ENCODE results near the gene VPS52.

Gene VPS52

GRCh38 chr6:33259032-33259431, 12.6 kb downstream of the VPS52 start:
- no peaks in the 10 kb centered on the region for H3K27me3 Mint-ChIP-seq
- no peak overlapping the region for H3K27ac Mint-ChIP-seq
- H3K36me3 Mint-ChIP-seq (ENCODE audit: low read depth): peaks cover 74% of the 10 kb centered on the region
- H3K4me1 Mint-ChIP-seq (ENCODE audit: low read depth): peaks cover 7% of the 10 kb centered on the region
- no peaks in the 10 kb centered on the region for H3K9me3 Mint-ChIP-seq
- H3K4me3 Mint-ChIP-seq: no peak overlapping the region
- no peak for DNase-seq

GRCh38 chr6:33254591-33254990, 17.1 kb downstream of the VPS52 start:
- peaks cover 31% of the 10 kb centered on the region for H3K4me1 Mint-ChIP-seq (ENCODE audit: low read depth)
- H3K27ac Mint-ChIP-seq: no peak overlapping the region
- no peaks in the 10 kb centered on the region for H3K27me3 Mint-ChIP-seq
- DNase-seq: no peak
- H3K4me3 Mint-ChIP-seq: no peak overlapping the region
- no peaks in the 10 kb centered on the region for H3K9me3 Mint-ChIP-seq
- peaks cover 64% of the 10 kb centered on the region for H3K36me3 Mint-ChIP-seq (ENCODE audit: low read depth)

- peaks cover 54% of the 10 kb centered on the region for H3K36me3 Mint-ChIP-seq (ENCODE audit: low read depth)
- H3K4me3 Mint-ChIP-seq: no peak overlapping the region
- peak overlapping the region; percentile 29 for H3K27ac Mint-ChIP-seq
- peaks cover 46% of the 10 kb centered on the region for H3K4me1 Mint-ChIP-seq (ENCODE audit: low read depth)
- DNase-seq: no peak
- no peaks in the 10 kb centered on the region for H3K27me3 Mint-ChIP-seq
- H3K9me3 Mint-ChIP-seq: no peaks in the 10 kb centered on the region
These were observed 18.9 kb downstream of the VPS52 start for GRCh38 chr6:33252759-33253158.

GRCh38 chr6:33251395-33252012, 20.2 kb downstream of the VPS52 start:
- Mint-ChIP-seq H3K27me3 (peaks cover 3% of the 10 kb centered on the region), H3K4me3 (peak overlapping the region; percentile 36), H3K27ac (peak overlapping the region; percentile 95), H3K9me3 (no peaks in the 10 kb centered on the region), H3K36me3 (ENCODE audit: low read depth) (peaks cover 47% of the 10 kb centered on the region), H3K4me1 (ENCODE audit: low read depth) (peaks cover 46% of the 10 kb centered on the region)
- DNase-seq: no peak

GRCh38 chr6:33250731-33251130, 20.9 kb downstream of the VPS52 start:
- H3K4me1 Mint-ChIP-seq (ENCODE audit: low read depth): peaks cover 46% of the 10 kb centered on the region
- peaks cover 42% of the 10 kb centered on the region for H3K36me3 Mint-ChIP-seq (ENCODE audit: low read depth)
- H3K27ac Mint-ChIP-seq: peak overlapping the region; percentile 95
- H3K4me3 Mint-ChIP-seq: peak overlapping the region; percentile 89
- no peaks in the 10 kb centered on the region for H3K9me3 Mint-ChIP-seq
- DNase-seq: no peak
- H3K27me3 Mint-ChIP-seq: peaks cover 7% of the 10 kb centered on the region

GRCh38 chr6:33249732-33250630, 21.7 kb downstream of the VPS52 start:
- Mint-ChIP-seq H3K9me3 (no peaks in the 10 kb centered on the region), H3K27me3 (peaks cover 7% of the 10 kb centered on the region), H3K36me3 (ENCODE audit: low read depth) (peaks cover 39% of the 10 kb centered on the region), H3K27ac (peak overlapping the region; percentile 95), H3K4me1 (ENCODE audit: low read depth) (peaks cover 46% of the 10 kb centered on the region), H3K4me3 (peak overlapping the region; percentile 89)
- DNase-seq: no peak

- H3K9me3 Mint-ChIP-seq: no peaks in the 10 kb centered on the region
- H3K36me3 Mint-ChIP-seq (ENCODE audit: low read depth): peaks cover 35% of the 10 kb centered on the region
- peak overlapping the region; percentile 95 for H3K27ac Mint-ChIP-seq
- peak; percentile 94 for DNase-seq
- H3K4me1 Mint-ChIP-seq (ENCODE audit: low read depth): peaks cover 46% of the 10 kb centered on the region
- H3K4me3 Mint-ChIP-seq: peak overlapping the region; percentile 89
- H3K27me3 Mint-ChIP-seq: peaks cover 7% of the 10 kb centered on the region
These were observed 22.5 kb downstream of the VPS52 start for GRCh38 chr6:33248932-33249731.

GRCh38 chr6:33248643-33248931, 23.1 kb downstream of the VPS52 start:
- no peak for DNase-seq
- Mint-ChIP-seq H3K27me3 (peaks cover 7% of the 10 kb centered on the region), H3K36me3 (ENCODE audit: low read depth) (peaks cover 35% of the 10 kb centered on the region), H3K4me1 (ENCODE audit: low read depth) (peaks cover 46% of the 10 kb centered on the region), H3K27ac (peak overlapping the region; percentile 95), H3K9me3 (no peaks in the 10 kb centered on the region), H3K4me3 (peak overlapping the region; percentile 89)

- Mint-ChIP-seq H3K4me3 (peak overlapping the region; percentile 89), H3K27me3 (peaks cover 7% of the 10 kb centered on the region), H3K9me3 (no peaks in the 10 kb centered on the region), H3K36me3 (ENCODE audit: low read depth) (peaks cover 35% of the 10 kb centered on the region), H3K27ac (peak overlapping the region; percentile 95), H3K4me1 (ENCODE audit: low read depth) (peaks cover 46% of the 10 kb centered on the region)
- peak; percentile 95 for DNase-seq
These were observed 23.6 kb downstream of the VPS52 start for GRCh38 chr6:33247977-33248642.

GRCh38 chr6:33243476-33243875, 28.2 kb downstream of the VPS52 start:
- DNase-seq: no peak
- H3K27ac Mint-ChIP-seq: no peak overlapping the region
- no peak overlapping the region for H3K4me3 Mint-ChIP-seq
- no peaks in the 10 kb centered on the region for H3K9me3 Mint-ChIP-seq
- H3K36me3 Mint-ChIP-seq (ENCODE audit: low read depth): no peaks in the 10 kb centered on the region
- H3K27me3 Mint-ChIP-seq: peaks cover 13% of the 10 kb centered on the region
- H3K4me1 Mint-ChIP-seq (ENCODE audit: low read depth): peaks cover 20% of the 10 kb centered on the region

- Mint-ChIP-seq H3K4me1 (ENCODE audit: low read depth) (peaks cover 13% of the 10 kb centered on the region), H3K36me3 (ENCODE audit: low read depth) (no peaks in the 10 kb centered on the region), H3K9me3 (no peaks in the 10 kb centered on the region), H3K27me3 (peaks cover 13% of the 10 kb centered on the region), H3K27ac (peak overlapping the region; percentile 38), H3K4me3 (peak overlapping the region; percentile 10)
- DNase-seq: no peak
These were observed 29.7 kb downstream of the VPS52 start for GRCh38 chr6:33241968-33242367.

GRCh38 chr6:33237741-33238140, 33.9 kb downstream of the VPS52 start:
- H3K27me3 Mint-ChIP-seq: peaks cover 22% of the 10 kb centered on the region
- peaks cover 13% of the 10 kb centered on the region for H3K4me1 Mint-ChIP-seq (ENCODE audit: low read depth)
- H3K27ac Mint-ChIP-seq: no peak overlapping the region
- H3K4me3 Mint-ChIP-seq: no peak overlapping the region
- DNase-seq: no peak
- H3K9me3 Mint-ChIP-seq: no peaks in the 10 kb centered on the region
- no peaks in the 10 kb centered on the region for H3K36me3 Mint-ChIP-seq (ENCODE audit: low read depth)

- no peaks in the 10 kb centered on the region for H3K36me3 Mint-ChIP-seq (ENCODE audit: low read depth)
- no peak for DNase-seq
- no peaks in the 10 kb centered on the region for H3K9me3 Mint-ChIP-seq
- no peak overlapping the region for H3K4me3 Mint-ChIP-seq
- no peak overlapping the region for H3K27ac Mint-ChIP-seq
- peaks cover 22% of the 10 kb centered on the region for H3K27me3 Mint-ChIP-seq
- peaks cover 7% of the 10 kb centered on the region for H3K4me1 Mint-ChIP-seq (ENCODE audit: low read depth)
These were observed 34.8 kb downstream of the VPS52 start for GRCh38 chr6:33236852-33237251.

GRCh38 chr6:33236328-33236727, 35.3 kb downstream of the VPS52 start:
- H3K36me3 Mint-ChIP-seq (ENCODE audit: low read depth): no peaks in the 10 kb centered on the region

More at GRCh38 chr6:33236328-33236727, 35.3 kb downstream of the VPS52 start:
- H3K9me3 Mint-ChIP-seq: no peaks in the 10 kb centered on the region
- no peak overlapping the region for H3K27ac Mint-ChIP-seq
- peaks cover 26% of the 10 kb centered on the region for H3K27me3 Mint-ChIP-seq
- H3K4me3 Mint-ChIP-seq: no peak overlapping the region
- DNase-seq: no peak
- peaks cover 3% of the 10 kb centered on the region for H3K4me1 Mint-ChIP-seq (ENCODE audit: low read depth)

Measured in activated T-cell treated with anti-CD3 and anti-CD28 coated beads, Interleukin-2, amount 50 U/mL, for 24 hours (primary cell).